OCI-M2 (cell line): Measurements from ENCODE around the gene TEX13D.
"Not testable (repeated sequence)": the region's sequence is repeated elsewhere in the genome, so short reads cannot be mapped to it uniquely, and the experiment has no call there.

Source experiments
- DNase-seq: peaks from one replicate; lab custom pipeline; 2025; ENCODE audit not compliant: unreplicated experiment; lab: John Stamatoyannopoulos, UW

The TEX13D gene

GRCh38 chrX:124332481-124333424 is at the start of gene TEX13D:
TEX13D (plus strand) TSS chrX:124332660; CDS start chrX:124332918, 258 bp downstream.
- DNase-seq, result no peak

DNA sequence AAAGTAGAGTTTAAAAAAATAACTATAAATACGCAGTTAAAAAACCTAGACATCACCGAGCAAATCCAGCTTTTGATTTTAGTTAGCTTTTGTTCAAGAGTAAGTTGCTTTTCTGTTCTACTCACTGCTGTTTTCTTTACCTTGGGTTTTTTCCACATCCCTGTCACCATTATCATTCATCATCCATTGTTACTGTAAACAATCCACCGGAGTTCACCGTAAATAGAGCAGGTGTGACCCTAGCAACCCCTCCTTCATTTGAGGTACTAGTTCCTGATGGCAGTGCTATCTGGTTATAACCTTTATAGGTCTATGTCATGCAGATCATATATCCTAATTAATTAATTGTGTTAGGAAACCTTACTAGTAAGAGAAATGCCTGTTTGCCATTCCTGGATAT is 43.0 kb upstream of the TEX13D start:
- no peak for DNase-seq

- no peak for DNase-seq
These were observed 38.6 kb upstream of the TEX13D start for GRCh38 chrX:124293810-124294209.

DNA sequence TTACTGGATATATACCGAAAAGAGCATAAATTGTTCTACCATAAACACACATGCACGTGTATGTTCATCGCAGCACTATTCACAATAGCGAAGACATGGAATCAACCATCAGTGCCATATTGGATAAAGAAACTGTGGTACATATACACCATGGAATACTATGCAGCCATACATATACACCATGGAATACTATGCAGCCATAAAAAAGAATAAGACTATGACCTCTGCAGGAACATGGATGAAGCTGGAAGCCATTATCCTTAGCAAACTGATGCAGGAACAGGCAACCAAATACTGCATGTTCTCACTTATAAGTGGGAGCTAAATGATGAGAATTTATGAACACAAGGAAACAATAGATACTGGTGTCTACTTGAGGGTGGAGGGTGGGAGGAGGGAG is 33.1 kb upstream of the TEX13D start:
- not testable (repeated sequence) for DNase-seq

DNA sequence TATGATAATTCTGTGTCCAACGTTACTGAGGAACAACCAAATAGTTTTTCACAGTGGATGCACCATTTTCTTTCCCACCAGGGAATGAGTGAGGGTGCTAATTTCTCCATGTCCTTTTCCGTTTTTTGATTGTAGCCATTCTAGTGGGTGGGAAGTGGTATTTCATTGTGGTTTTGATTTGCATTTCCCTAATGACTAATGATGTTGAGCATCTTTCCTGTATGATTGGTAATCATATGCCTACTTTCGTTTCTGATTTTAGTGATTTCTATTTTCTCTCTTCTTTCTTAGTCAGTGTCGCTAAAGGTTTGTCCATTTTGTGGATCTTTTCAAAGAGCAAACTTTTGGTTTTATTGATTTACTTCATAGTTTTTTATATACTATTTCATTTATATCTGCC is 32.1 kb upstream of the TEX13D start:
- no peak for DNase-seq

GRCh38 chrX:124307253-124307907 is 25.1 kb upstream of the TEX13D start:
- no peak for DNase-seq

DNA sequence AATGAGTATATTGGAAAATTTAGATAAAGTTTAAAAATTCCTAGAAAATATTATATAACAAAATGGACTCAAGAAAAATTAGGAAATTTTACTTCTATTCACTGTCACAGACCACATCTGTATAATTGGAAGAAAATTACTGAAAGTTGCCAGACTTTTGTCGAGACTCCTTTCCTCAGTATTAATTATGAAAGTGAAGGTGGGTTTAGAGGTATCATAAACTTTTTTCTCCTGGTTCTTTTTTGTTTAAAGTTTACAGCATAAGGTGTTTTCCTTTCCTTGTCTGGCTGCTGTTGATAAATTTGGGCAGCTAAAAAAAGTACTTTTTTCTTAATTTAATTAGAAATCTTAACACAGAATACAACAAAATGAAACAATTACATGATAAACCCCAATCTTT is 6.7 kb upstream of the TEX13D start:
- DNase-seq, result no peak

DNA sequence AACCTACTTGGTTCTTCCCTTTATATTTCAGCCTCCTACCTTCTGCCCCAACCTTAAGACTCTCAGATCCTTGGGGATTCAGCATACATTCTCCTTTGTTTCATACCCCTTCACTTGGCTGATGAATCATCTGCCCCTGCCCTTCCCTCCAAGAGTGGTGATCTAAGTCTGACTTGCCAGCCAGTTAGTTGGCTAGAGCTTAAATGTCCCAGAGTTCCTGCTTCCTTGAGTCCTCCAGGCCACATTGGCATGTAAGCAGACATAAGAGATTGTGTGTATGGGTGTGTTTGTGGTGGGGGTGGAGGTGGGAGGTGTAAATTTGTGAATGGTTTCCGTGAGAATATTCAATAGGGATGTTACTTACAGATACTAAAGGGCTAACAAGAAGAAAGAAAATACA is 3.7 kb upstream of the TEX13D start:
- no peak for DNase-seq

DNA sequence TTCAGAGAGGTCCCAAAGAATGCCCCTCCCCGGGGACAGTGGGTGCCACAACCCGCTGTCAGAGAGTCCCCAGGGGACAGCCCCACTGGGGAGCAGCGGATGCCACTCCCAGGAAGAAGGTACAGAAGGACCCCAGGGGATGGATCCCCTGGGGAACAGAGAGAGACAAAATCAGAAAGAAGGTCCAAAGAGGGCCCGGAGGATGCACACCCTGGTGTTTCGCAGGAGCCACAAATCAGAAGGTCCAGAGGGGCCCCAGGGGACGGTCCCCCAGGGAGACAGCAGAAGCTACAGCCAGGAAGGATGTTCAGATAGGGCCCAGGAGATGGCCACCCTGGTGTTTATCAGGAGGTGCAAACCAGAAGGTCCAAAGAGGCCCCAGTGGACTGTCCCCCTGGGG is 1.4 kb downstream of the TEX13D start:
- DNase-seq, result no peak

DNA sequence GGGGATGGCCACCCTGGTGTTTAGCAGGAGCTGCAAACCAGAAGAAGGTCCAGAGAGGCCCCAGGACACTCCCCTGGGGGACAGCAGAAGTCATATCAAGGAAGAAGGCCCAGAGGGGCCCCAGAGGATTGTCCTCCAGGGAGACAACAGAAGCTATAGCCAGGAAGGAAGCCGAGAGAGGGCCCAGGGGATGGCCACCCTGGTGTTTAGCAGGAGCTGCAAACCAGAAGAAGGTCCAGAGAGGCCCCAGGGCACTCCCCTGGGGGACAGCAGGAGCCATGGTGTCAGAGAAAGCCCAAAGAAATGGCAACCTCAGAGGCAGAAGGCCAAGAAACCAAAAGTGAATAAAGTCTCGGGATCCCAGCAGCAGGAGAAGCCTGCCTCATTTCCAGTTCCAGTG is 2.1 kb downstream of the TEX13D start:
- DNase-seq, result not testable (repeated sequence)

GRCh38 chrX:124335598-124335997 is 3.1 kb downstream of the TEX13D start:
- no peak for DNase-seq

- no peak for DNase-seq
These were observed 5.5 kb downstream of the TEX13D start for GRCh38 chrX:124337916-124338315.

GRCh38 chrX:124338733-124339514 is 6.5 kb downstream of the TEX13D start:
- no peak for DNase-seq

DNA sequence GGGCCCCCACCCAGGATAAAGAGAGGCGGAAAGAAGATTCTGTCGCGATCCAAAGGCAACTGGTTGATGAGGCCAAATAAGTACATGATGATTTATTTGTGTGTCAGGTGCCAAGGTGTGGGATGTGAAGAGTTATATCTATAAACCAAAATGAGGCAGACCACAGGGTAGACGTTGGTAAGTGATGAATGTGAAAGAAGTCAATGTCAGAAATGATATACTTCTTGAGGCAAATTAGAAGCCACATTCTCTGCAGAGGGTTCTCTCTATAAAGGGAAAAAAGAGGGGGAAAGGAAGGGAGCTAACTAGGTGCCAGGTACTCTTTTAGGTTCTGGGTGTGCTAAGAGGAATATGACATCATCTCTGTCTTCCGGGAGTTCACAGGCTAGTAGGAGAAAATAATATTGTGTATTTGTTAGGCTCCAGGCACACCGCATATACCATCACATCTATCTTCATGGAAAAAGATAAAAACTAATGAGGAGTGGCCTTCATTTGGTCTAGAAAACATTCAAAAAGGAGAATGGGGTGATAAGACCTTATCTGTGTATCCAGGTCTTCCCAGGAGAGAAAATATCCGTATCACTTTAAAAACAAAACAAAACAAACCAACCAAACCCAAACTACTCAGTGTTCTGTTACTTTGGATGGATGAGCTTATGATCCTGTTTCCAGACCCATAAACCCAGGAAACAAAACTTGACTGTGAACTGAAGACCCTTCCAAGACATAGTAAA is 9.1 kb downstream of the TEX13D start:
- no peak for DNase-seq

- no peak for DNase-seq
These were observed 9.9 kb downstream of the TEX13D start for GRCh38 chrX:124342174-124342867.

GRCh38 chrX:124343016-124343415 is 10.6 kb downstream of the TEX13D start:
- DNase-seq, result no peak

DNA sequence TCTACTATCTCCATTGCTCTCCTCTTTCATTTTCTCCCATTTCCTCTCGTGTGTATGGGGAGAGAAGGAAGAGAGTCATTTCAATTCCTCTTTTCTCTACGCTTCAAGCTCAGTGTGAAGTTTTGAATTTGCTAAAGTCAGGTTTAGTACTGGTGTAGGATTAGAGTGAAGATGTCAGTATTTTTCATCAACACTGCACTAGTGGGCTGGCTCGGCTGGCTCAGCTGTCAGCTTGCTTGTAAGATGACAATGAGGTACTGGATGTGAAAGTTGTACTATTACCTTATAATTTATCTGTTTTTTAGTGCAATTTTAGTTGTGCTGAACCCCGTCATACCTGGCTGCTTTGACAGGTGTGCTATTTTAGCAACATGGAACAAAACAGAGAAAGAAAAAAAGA is 11.8 kb downstream of the TEX13D start:
- no peak for DNase-seq

- no peak for DNase-seq
These were observed 13.8 kb downstream of the TEX13D start, which contains the start of gene SH2D1A for GRCh38 chrX:124346117-124346876. SH2D1A (plus strand) TSS chrX:124346563; CDS start chrX:124346643, 80 bp downstream.

- DNase-seq, result no peak
These were observed 14.4 kb downstream of the TEX13D start for GRCh38 chrX:124346877-124347241.
